ENCODE results near the gene SLAIN2. TPM values are rescaled to one million over a fixed set of nuclear protein-coding genes. Genes with fewer than 3 reads are reported as not detected.

Gene SLAIN2
- total RNA-seq, 4 donors from 2014 or later = 28.4 to 355 (median 55.8) TPM

DNA sequence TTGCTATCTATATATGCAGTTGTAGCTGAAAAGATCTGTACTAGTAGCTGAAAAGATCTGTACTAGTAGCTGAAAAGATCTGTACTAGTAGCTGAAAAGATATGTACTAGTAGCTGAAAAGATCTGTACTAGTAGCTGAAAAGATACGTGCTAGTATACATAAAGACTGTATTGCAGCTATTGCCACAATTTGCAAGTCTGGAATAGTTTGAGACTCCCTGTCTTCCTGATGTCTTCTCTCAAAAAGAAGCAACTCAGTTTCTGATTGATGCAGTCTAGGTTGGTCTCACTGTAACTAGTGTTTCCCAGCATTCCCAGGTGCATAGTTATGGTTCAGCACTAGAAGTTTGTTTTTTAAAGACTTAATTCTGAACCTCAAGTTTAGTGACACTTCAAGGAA is 15.0 kb downstream of the SLAIN2 start:
- Histone ChIP-seq H3K4me1 (peaks cover 6 to 24% (median 11%) of the 10 kb centered on the region in 4 donors), H3K27ac (no peak overlapping the region), H3K4me3 (no peak overlapping the region), H3K36me3 (no peaks in the 10 kb centered on the region), H3K9me3 (no peaks in the 10 kb centered on the region), H3K27me3 (no peaks in the 10 kb centered on the region)
- intact Hi-C loops (cut with DNase I; ENCODE audit: low total_unique reads) (no loop called here), in situ Hi-C loops (cut with MboI; ENCODE audit: low pct_ligation_motif_present in 1 of 4, low pct_unique_long_range_greater_than_20kb in 1 of 4, low sequenced_read_pairs in 3 of 4) (no loop called here)
- TF ChIP-seq EP300 (IDR thresholded peaks at IDR 0.05; ENCODE audit: low read depth) (no peak), POLR2A (IDR thresholded peaks at IDR 0.05) (no peak), POLR2AphosphoS5 (IDR thresholded peaks at IDR 0.05) (no peak)
- TF ChIP-seq, protein P1, sequence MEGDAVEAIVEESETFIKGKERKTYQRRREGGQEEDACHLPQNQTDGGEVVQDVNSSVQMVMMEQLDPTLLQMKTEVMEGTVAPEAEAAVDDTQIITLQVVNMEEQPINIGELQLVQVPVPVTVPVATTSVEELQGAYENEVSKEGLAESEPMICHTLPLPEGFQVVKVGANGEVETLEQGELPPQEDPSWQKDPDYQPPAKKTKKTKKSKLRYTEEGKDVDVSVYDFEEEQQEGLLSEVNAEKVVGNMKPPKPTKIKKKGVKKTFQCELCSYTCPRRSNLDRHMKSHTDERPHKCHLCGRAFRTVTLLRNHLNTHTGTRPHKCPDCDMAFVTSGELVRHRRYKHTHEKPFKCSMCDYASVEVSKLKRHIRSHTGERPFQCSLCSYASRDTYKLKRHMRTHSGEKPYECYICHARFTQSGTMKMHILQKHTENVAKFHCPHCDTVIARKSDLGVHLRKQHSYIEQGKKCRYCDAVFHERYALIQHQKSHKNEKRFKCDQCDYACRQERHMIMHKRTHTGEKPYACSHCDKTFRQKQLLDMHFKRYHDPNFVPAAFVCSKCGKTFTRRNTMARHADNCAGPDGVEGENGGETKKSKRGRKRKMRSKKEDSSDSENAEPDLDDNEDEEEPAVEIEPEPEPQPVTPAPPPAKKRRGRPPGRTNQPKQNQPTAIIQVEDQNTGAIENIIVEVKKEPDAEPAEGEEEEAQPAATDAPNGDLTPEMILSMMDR (IDR thresholded peaks at IDR 0.05) = no peak
- WGBS, 2 donors (ENCODE audit: low coverage in 1 of 2) = 88% methylated on average over 1 of the region's 1 CpG
- no peak for DNase-seq

DNA sequence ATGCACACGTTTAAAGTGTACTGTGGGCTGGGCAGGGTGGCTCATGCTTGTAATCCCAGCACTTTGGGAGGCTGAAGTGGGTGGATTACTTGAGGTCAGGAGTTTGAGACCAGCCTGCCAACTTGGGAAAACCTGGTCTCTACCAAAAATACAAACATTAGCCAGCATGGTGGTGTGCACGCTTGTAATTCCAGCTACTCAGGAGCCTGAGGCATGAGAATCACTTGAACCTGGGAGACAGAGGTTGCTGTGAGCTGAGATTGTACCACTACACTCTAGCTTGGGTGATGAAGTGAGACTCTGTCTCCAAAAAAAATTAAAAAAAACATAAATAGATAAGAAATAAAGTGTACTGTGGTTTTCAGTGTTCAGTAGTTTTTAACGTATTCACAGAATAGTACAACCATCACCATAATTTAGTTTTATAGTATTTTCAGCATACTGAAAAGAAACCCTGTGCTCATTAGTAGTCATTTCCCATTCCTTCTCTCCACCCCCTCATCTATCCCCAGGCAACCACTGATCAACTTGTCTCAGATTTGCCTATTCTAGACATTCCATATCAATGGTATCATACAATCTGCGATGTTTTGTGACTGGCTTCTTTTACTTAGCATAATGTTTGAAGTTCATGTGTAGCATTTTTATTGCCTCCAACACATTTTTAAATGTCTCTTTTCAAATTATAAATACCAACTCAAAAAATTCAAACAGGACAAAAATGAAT is 19.1 kb downstream of the SLAIN2 start:
- Histone ChIP-seq H3K27me3 (no peaks in the 10 kb centered on the region), H3K4me3 (no peak overlapping the region), H3K27ac (no peak overlapping the region), H3K9me3 (no peaks in the 10 kb centered on the region), H3K36me3 (no peaks in the 10 kb centered on the region), H3K4me1 (peaks cover 6 to 18% (median 11%) of the 10 kb centered on the region in 4 donors)
- intact Hi-C loops (cut with DNase I; ENCODE audit: low total_unique reads) = no loop called here
- 51 to 60% methylated on average over 3 to 4 of the region's 4 CpGs for WGBS, 2 donors (ENCODE audit: low coverage in 1 of 2)
- DNase-seq = no peak
- in situ Hi-C loops (cut with MboI; ENCODE audit: low pct_ligation_motif_present in 1 of 4, low pct_unique_long_range_greater_than_20kb in 1 of 4, low sequenced_read_pairs in 3 of 4) = no loop called here
- TF ChIP-seq, protein P1 (IDR thresholded peaks at IDR 0.05) = no peak
- TF ChIP-seq EP300 (IDR thresholded peaks at IDR 0.05; ENCODE audit: low read depth) (no peak), POLR2A (IDR thresholded peaks at IDR 0.05) (no peak), POLR2AphosphoS5 (IDR thresholded peaks at IDR 0.05) (no peak)

DNA sequence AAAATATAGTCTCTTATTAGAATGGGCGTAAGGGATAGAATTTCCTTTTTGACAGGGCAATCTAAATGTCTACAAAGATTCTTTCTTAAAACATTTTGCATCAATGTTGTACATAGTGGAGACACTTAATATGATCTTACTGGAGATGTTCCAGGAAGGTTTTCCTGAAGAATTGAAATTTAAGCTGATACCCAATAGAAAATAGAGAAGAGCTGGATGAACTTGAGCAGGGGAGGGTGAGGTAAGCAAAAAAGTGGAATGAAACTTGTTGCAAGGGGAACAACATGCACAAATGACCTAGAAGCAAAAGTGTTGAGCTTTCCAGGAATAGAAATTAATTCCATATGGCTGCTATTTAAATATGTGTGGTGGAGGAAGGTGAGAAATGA is 19.7 kb downstream of the SLAIN2 start:
- no peak for TF ChIP-seq EP300 (IDR thresholded peaks at IDR 0.05; ENCODE audit: low read depth)
- no peak for TF ChIP-seq POLR2AphosphoS5 (IDR thresholded peaks at IDR 0.05)
- no peak for TF ChIP-seq POLR2A (IDR thresholded peaks at IDR 0.05)
- TF ChIP-seq, protein P1 (IDR thresholded peaks at IDR 0.05) = no peak
- intact Hi-C loops (cut with DNase I; ENCODE audit: low total_unique reads) = no loop called here
- 91 to 93% methylated on average over 1 of the region's 1 CpG for WGBS, 2 donors (ENCODE audit: low coverage in 1 of 2)
- Histone ChIP-seq H3K27me3 (no peaks in the 10 kb centered on the region), H3K4me1 (peaks cover 6 to 21% (median 11%) of the 10 kb centered on the region in 4 donors), H3K36me3 (no peaks in the 10 kb centered on the region), H3K4me3 (no peak overlapping the region), H3K27ac (no peak overlapping the region), H3K9me3 (no peaks in the 10 kb centered on the region)
- in situ Hi-C loops (cut with MboI; ENCODE audit: low pct_ligation_motif_present in 1 of 4, low pct_unique_long_range_greater_than_20kb in 1 of 4, low sequenced_read_pairs in 3 of 4) = no loop called here
- DNase-seq = no peak

DNA sequence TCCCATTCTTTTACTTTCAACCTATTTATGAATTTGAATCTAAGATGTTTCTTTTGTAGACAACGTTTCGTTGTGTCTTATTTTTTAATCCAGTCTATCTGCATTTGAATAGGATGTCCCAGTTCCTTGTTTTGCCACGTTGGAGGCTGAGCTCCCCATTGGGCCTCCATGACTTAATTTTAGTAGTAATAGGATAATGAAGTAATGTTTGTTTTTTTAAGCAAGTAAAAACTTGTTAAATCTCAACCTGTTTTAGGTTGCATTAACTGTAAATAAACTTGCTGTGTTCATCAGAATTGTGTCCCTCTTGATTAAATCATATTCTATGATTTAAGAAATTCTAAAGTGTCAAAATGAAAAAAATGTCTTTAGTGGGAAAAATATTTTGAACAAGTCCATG is 25.3 kb downstream of the SLAIN2 start:
- Histone ChIP-seq H3K4me3 (no peak overlapping the region), H3K4me1 (peaks cover 3 to 41% (median 11%) of the 10 kb centered on the region in 4 donors), H3K27me3 (no peaks in the 10 kb centered on the region), H3K9me3 (no peaks in the 10 kb centered on the region), H3K27ac (no peak overlapping the region), H3K36me3 (no peaks in the 10 kb centered on the region)
- in situ Hi-C loops (cut with MboI; ENCODE audit: low pct_ligation_motif_present in 1 of 4, low pct_unique_long_range_greater_than_20kb in 1 of 4, low sequenced_read_pairs in 3 of 4) (no loop called here), intact Hi-C loops (cut with DNase I; ENCODE audit: low total_unique reads) (no loop called here)
- no peak for TF ChIP-seq POLR2AphosphoS5 (IDR thresholded peaks at IDR 0.05)
- no peak for TF ChIP-seq POLR2A (IDR thresholded peaks at IDR 0.05)
- TF ChIP-seq, protein P1 (IDR thresholded peaks at IDR 0.05) = no peak
- TF ChIP-seq EP300 (IDR thresholded peaks at IDR 0.05; ENCODE audit: low read depth) = no peak
- WGBS, 2 donors (ENCODE audit: low coverage in 1 of 2) = 57 to 73% methylated on average over 3 of the region's 3 CpGs
- DNase-seq = no peak

Measured in transverse colon (tissue), 4 donors.